ENCODE measurements around the gene NUTM2A.
"Not testable (repeated sequence)": the region's sequence is repeated elsewhere in the genome, so short reads cannot be mapped to it uniquely, and the experiment has no call there.

DNA sequence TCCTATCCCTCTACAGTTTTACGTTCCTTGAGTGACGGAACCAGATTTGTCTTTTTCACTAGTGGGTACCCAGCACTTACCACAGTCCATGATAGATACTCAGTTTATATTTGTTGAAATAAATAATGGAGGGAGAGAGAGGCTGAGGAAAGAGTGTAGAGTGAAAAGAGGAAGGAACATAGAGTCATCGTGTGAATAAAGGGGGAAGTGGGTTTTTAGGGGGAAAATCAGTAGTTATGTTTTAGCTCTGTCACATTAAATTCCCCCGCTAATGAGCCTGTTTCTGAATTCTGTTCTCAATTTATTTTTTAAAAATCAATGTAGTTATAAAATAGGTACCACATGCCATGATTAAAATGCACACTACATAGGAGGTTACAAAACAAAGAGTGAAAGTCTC, 39.2 kb upstream of the NUTM2A start:
- TF ChIP-seq EP300 (IDR thresholded peaks at IDR 0.05) = not testable (repeated sequence)
- TF ChIP-seq, protein P1, sequence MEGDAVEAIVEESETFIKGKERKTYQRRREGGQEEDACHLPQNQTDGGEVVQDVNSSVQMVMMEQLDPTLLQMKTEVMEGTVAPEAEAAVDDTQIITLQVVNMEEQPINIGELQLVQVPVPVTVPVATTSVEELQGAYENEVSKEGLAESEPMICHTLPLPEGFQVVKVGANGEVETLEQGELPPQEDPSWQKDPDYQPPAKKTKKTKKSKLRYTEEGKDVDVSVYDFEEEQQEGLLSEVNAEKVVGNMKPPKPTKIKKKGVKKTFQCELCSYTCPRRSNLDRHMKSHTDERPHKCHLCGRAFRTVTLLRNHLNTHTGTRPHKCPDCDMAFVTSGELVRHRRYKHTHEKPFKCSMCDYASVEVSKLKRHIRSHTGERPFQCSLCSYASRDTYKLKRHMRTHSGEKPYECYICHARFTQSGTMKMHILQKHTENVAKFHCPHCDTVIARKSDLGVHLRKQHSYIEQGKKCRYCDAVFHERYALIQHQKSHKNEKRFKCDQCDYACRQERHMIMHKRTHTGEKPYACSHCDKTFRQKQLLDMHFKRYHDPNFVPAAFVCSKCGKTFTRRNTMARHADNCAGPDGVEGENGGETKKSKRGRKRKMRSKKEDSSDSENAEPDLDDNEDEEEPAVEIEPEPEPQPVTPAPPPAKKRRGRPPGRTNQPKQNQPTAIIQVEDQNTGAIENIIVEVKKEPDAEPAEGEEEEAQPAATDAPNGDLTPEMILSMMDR (IDR thresholded peaks at IDR 0.05) = not testable (repeated sequence)

All from stomach (tissue), 4 donors.